SK-N-SH treated with all-trans-retinoic acid at 6 μM for 48 hours (cell line): ENCODE measurements around the gene CD86.

Experiments used
- ARNTL ChIP-seq: fragments of 450-650 bp; formaldehyde crosslinking; IDR thresholded peaks from 2 replicates; pipeline ENCODE4 v1.5.0; 2020; ENCODE audit warnings: low read depth, mild to moderate bottlenecking, moderate library complexity, borderline replicate concordance
- CREB5 ChIP-seq: fragments of 250-450 bp; sonication (Bioruptor Pico); IDR thresholded peaks from 2 replicates; pipeline ENCODE4 v1.5.1; 2020; ENCODE audit warnings: low read depth, mild to moderate bottlenecking, moderate library complexity
- OSR1 ChIP-seq: fragments of 250-450 bp; sonication (Bioruptor Pico); IDR thresholded peaks from 2 replicates; pipeline ENCODE4 v1.8.0; 2022; ENCODE audit warnings: moderate library complexity, mild to moderate bottlenecking, inconsistent platforms
- PATZ1 ChIP-seq: fragments of 250-450 bp; sonication (Bioruptor Pico); IDR thresholded peaks from 2 replicates; pipeline ENCODE4 v1.8.0; 2020; ENCODE audit warnings: mild to moderate bottlenecking, moderate library complexity, borderline replicate concordance
- POU6F1 ChIP-seq: fragments of 250-450 bp; sonication (Bioruptor Pico); IDR thresholded peaks from 2 replicates; pipeline ENCODE4 v1.8.0; 2021; ENCODE audit warnings: low read depth, mild to moderate bottlenecking, moderate library complexity, borderline replicate concordance
- PPARA ChIP-seq: fragments of 250-450 bp; sonication (Bioruptor Pico); IDR thresholded peaks from 2 replicates; pipeline ENCODE4 v1.5.0; 2020; ENCODE audit warnings: mild to moderate bottlenecking, borderline replicate concordance
- SNAI2 ChIP-seq: fragments of 250-450 bp; sonication (Bioruptor Pico); IDR thresholded peaks from 2 replicates; pipeline ENCODE4 v1.5.0; 2020; ENCODE audit warnings: mild to moderate bottlenecking, moderate library complexity
- TSHZ2 ChIP-seq: fragments of 250-450 bp; sonication (Bioruptor Pico); IDR thresholded peaks from 2 replicates; pipeline ENCODE4 v1.5.0; 2020; ENCODE audit warnings: mild to moderate bottlenecking, moderate library complexity
- ZFP3 ChIP-seq: fragments of 250-450 bp; sonication (Bioruptor Pico); IDR thresholded peaks from 2 replicates; pipeline ENCODE4 v1.5.0; 2020; ENCODE audit warnings: mild to moderate bottlenecking, moderate library complexity
- ZNF565 ChIP-seq: fragments of 450-650 bp; formaldehyde crosslinking; conservative IDR thresholded peaks from 2 replicates; pipeline ENCODE4 v1.5.0; 2020; ENCODE audit warnings: low read depth, mild to moderate bottlenecking, moderate library complexity

GRCh38 chr3:122088531-122088930 is 33.4 kb downstream of the CD86 start:
- no peak for TF ChIP-seq PATZ1
- no peak for TF ChIP-seq SNAI2
- no peak for TF ChIP-seq TSHZ2 (CRISPR knock-in tag)
- no peak for TF ChIP-seq OSR1 (CRISPR knock-in tag)
- TF ChIP-seq ARNTL (CRISPR knock-in tag): no peak
- no peak for TF ChIP-seq PPARA (CRISPR knock-in tag)
- no peak for TF ChIP-seq ZNF565 (CRISPR knock-in tag)
- TF ChIP-seq POU6F1 (CRISPR knock-in tag): no peak
- TF ChIP-seq ZFP3 (CRISPR knock-in tag): no peak
- no peak for TF ChIP-seq CREB5 (CRISPR knock-in tag)
